ENCODE results near the gene ZNF26.
"Not testable (repeated sequence)": the region's sequence is repeated elsewhere in the genome, so short reads cannot be mapped to it uniquely, and the experiment has no call there.

ZNF26 gene

DNA sequence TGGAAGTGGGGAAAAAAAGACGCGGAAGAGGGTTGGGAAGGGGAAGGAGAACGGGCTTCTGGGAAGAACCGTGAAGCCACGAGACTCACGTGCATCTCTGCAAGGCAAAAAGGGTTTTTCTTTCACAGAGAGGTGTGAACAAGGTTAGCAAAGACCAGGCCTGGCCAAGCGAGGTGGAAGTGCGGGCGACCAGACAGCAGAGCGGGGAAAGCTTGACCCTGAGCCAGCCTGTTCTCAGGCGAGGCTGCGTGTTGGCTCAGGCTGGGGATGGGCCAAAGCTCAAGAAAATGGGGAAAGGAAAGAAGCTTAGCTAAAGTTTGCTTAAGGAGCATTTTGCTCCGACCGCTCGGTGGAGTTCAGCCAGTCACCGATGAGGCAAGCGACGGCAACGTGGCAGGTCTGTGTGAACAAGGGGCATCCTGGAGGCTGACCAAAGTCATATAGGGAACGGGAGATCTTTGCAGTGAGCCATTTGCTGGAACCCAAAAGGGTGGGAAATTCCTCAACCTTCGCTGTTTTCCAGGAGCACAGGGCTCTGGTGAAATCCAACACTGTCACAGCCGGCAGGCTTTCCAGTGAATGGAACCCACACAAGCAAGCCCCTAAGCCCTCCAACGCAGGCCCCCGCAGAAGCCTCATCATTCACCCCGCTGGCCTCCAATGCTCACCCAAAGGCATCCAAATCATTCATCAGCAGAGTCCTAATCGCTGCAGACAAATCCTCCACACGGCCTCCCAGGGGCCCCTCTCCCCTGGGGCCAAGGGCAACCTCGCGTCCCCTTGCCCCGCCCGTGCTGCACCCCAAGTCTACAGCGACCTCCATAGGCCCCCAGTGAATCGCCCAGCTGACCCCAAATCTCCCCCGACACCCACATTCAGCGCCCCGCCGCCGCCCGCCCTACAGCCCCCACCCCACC, 30.8 kb upstream of the ZNF26 start:
- peak in 1 of 2 donors; percentile 8 for DNase-seq

DNA sequence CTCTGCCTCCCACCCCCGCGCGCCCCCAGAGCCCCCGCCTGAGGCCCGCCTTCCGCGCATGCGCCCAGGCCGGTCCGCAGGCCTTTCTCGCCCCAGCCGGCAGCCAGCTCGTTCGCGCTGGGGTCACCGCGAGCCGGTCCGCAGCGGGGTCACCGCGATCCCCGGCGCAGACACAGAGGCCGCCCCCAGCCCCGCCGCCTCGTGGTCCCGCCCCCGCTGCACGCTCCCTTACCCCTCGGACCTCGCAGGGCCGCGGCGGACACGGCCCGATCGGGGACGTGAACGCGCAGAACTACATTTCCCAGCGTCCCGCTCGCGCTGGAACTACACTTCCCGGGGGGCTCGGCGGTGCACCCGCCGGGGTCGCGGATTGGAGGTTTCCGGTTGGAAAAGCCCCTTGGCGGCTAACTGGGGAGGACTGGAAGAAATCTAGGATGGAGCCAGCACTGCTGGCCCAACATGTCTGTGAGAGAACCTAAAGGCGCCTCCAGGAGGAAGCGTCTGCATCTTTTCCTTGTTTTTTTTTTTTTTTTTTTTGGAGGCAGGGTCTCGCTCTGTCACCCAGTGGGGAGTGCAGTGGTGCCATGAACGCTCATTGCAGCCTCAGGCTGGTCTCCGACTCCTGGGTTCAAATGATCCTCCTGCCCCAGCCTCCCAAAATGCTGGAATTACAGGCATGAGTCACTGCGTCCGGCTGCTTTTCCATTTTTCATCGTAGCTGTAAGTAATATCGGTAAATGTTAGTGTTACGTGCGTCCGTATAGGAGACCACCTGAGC, 30.0 kb upstream of the ZNF26 start, which contains the start of gene ZNF605:
Gene ZNF605 (minus strand): TSS at position 296 of the 778 bp plus-strand sequence. CDS start 10,671 bp downstream, outside the sequence.
- peak; percentile 85 to 86 for DNase-seq

GRCh38 chr12:132961790-132962189, 24.4 kb upstream of the ZNF26 start:
- not testable (repeated sequence) for DNase-seq

- peak in 1 of 2 donors; percentile 31 for DNase-seq
Measured at GRCh38 chr12:132963947-132964346, 22.2 kb upstream of the ZNF26 start.

DNA sequence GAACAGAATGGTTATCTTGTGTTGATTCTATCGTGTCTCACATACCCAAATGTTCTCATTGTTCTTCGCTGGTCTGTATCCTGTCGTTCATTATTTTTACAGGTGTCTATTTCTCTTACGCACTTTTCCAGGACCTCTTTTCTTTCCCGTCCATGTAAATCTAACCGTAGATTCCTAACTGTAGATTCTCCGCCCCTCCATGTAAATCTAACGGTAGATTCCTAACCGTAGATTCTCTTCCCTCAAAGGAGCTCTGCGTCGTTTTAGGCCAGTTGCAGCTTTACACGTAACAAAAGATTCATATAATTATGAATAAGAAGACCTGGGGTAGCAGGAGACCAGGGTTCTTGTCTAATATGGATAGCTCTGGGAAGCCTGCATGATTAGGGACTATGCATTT, 20.4 kb upstream of the ZNF26 start:
- DNase-seq = no peak

DNA sequence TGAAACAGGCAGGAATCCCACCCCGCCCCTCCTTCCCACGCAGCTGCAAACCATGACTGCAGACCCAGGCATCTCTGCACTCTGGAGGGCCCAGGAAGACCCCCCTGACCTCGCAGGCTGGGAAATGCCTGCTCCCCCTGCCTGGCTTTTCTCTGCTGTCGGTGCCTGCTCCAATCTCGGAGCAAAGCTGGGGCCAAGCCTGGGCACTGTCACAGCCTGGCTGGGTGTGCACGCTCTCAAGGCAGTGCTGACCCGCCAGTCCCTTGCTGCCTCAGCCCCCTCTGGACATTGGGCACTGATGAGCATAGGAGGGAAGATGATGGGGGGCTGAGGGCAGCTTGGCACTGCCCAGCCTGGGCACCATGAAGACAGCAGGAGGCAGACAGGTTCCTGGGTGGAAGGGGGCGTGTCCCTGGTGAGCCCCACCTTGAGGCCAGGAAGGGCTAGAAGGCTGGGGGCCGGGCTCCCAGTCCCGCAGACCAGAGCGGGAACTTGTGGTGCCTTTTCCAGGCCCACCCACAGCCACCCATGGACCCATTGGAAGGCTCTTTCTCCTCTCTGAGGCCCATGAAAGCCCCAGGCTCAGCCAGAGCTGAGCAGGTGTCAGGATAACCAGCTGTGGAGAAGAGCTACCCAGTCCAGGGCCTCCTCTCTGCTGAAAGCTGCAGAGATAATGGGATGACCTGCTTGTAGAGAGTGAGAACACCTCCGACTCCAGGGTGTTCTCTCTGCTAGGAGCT, 19.3 kb upstream of the ZNF26 start:
- no peak for DNase-seq

DNA sequence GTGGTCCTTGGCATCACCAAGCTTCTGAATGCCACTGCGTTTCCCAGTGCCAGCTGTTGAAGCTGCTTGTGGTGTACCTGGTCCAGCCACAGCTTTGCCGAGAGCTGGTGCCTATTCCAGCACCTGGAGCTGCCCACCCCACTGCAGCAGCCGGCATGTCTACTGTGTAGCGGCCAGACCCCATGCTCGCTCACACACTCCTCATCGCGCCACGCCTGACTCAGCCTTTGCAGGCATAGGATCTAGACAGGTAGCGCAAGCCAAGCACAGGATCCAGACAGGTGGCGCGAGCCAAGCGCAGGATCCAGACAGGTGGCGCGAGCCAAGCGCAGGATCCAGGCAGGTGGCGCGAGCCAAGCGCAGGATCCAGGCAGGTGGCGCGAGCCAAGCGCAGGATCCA, 18.4 kb upstream of the ZNF26 start:
- no peak for DNase-seq

GRCh38 chr12:132972374-132972773, 13.8 kb upstream of the ZNF26 start:
- no peak for DNase-seq

DNA sequence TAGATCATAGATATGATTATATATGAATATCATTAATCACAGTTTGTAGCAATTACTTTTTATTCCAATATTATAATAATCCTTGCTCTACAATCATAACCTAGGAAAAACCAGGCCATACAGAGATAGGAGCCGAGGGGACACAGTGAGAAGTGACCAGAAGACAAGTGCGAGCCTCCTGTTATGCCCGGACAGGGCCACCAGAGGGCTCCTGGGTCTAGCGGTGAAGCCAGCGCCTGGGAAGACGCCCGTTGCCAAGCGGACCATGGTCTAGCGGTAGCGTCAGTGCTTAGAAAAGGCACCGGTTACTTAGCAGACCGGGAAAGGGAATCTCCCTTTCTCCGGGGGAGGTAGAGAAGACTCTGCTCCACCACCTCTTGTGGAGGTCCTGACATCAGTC, 9.3 kb upstream of the ZNF26 start:
- peak; percentile 37 to 65 for DNase-seq

DNA sequence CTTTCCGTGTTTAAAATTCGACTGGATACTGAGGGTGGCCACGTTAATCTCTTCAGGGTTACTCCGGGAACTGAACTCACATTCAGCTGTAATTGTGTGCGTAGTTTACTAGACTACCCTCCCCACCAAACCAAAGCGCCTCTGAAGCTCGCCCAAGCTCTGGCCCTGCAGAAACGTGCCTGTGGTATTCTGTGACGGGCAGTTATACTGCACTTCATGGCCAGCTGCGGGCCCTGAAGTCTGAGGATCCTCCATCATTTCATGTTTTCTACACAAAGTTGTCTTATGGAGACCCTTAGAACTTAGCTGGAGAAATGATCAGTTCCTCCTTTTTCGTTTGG, 688 bp downstream of the ZNF26 start:
- DNase-seq = no peak

- no peak for DNase-seq
Measured at GRCh38 chr12:132998741-132999140, 12.6 kb downstream of the ZNF26 start.

DNA sequence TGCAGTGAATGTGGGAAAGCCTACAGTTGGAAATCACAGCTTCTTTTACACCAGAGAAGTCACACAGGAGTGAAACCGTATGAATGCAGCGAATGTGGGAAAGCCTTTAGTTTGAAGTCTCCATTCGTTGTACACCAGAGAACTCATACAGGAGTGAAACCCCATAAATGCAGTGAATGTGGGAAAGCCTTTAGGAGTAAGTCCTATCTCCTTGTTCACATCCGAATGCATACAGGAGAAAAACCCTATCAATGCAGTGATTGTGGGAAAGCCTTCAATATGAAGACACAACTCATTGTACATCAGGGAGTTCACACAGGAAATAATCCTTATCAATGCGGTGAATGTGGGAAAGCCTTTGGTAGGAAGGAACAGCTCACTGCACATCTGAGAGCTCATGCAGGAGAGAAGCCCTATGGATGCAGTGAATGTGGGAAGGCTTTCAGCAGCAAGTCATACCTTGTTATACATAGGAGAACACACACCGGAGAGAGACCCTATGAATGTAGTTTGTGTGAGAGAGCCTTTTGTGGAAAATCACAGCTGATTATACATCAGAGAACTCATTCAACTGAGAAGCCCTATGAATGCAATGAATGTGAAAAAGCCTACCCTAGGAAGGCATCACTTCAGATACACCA, 24.6 kb downstream of the ZNF26 start:
- DNase-seq = no peak

DNA sequence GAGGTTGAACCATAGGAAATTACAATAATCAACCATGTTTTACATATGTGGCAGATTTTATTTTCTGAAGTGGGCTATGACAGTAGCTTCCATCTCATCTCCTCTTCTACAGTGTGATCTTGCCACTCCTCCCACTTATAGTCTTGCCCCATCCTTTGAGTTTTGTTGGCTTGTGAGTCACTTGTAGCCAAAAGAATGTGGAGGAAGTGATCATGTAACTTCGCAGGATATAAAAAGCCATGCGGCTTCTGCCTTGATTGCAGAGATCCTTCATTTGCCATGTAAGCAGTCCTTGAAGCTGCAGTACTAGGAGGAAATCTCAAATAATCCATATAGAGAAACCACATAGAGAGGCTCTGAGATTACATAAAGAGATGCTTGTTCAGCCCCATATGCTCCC, 37.4 kb downstream of the ZNF26 start:
- DNase-seq = no peak

- DNase-seq = no peak
Measured at GRCh38 chr12:133026996-133027395, 40.8 kb downstream of the ZNF26 start.

GRCh38 chr12:133037207-133038005, 51.2 kb downstream of the ZNF26 start, which contains the start of gene ZNF84:
TSS of gene ZNF84 (plus strand) at chr12:133037509. CDS start at chr12:133041468, 3,959 bp downstream.
- DNase-seq = peak; percentile 96 to 98

GRCh38 chr12:133038118-133038709, 52.0 kb downstream of the ZNF26 start:
- DNase-seq = no peak

DNA sequence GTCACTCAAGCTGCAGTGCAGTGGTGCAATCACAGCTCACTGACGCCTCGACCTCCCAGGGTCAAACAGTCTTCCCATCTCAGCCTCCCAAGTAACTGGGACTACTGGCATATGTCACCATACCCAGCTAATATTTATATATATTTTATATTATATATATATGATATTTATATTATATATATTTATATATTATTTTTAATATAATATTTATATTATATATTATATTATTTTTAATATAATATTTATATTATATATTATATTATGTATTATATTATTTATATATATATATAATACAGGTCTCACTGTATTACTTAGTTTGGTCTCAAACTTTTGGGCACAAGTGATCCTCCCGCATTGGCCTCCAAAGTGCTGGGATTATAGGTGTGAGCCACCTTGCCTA, 60.5 kb downstream of the ZNF26 start:
- DNase-seq = no peak

GRCh38 chr12:133057446-133057845, 71.3 kb downstream of the ZNF26 start:
- DNase-seq = no peak

GRCh38 chr12:133058203-133059113, 72.3 kb downstream of the ZNF26 start:
- no peak for DNase-seq

GRCh38 chr12:133061954-133062353, 75.8 kb downstream of the ZNF26 start:
- no peak for DNase-seq
